Measurements from ENCODE around the gene DAB2IP.
"Not testable (repeated sequence)": the region's sequence is repeated elsewhere in the genome, so short reads cannot be mapped to it uniquely, and the experiment has no call there.

Gene DAB2IP

GRCh38 chr9:121638399-121638798 is 13.0 kb upstream of the DAB2IP start:
- Histone ChIP-seq H3K36me3 (ENCODE audit: insufficient read depth, low read length) (no peaks in the 10 kb centered on the region), H3K27ac (ENCODE audit: low read depth, low read length) (no peak overlapping the region), H3K4me3 (ENCODE audit: low read length) (no peak overlapping the region), H3K27me3 (ENCODE audit: insufficient read depth, low read length) (no peaks in the 10 kb centered on the region), H3K9me3 (ENCODE audit: insufficient read depth, low read depth, low read length) (no peaks in the 10 kb centered on the region), H3K4me1 (ENCODE audit: insufficient read depth, low read length) (no peaks in the 10 kb centered on the region), H3K9ac (ENCODE audit: low read depth, low read length) (no peak overlapping the region)
- WGBS, result 87% methylated on average over 8 of the region's 8 CpGs

- Histone ChIP-seq H3K27me3 (ENCODE audit: insufficient read depth, low read length) (no peaks in the 10 kb centered on the region), H3K4me3 (ENCODE audit: low read length) (no peak overlapping the region), H3K9ac (ENCODE audit: low read depth, low read length) (no peak overlapping the region), H3K4me1 (ENCODE audit: insufficient read depth, low read length) (no peaks in the 10 kb centered on the region), H3K9me3 (ENCODE audit: insufficient read depth, low read depth, low read length) (no peaks in the 10 kb centered on the region), H3K36me3 (ENCODE audit: insufficient read depth, low read length) (no peaks in the 10 kb centered on the region), H3K27ac (ENCODE audit: low read depth, low read length) (no peak overlapping the region)
- WGBS, result 80% methylated on average over 5 of the region's 5 CpGs
These were observed 12.4 kb upstream of the DAB2IP start for GRCh38 chr9:121638901-121639592.

- 91% methylated on average over 6 of the region's 6 CpGs for WGBS
- H3K4me1 ChIP-seq (ENCODE audit: insufficient read depth, low read length), result no peaks in the 10 kb centered on the region
- no peaks in the 10 kb centered on the region for H3K27me3 ChIP-seq (ENCODE audit: insufficient read depth, low read length)
- no peaks in the 10 kb centered on the region for H3K9me3 ChIP-seq (ENCODE audit: insufficient read depth, low read depth, low read length)
- H3K4me3 ChIP-seq (ENCODE audit: low read length), result no peak overlapping the region
- H3K27ac ChIP-seq (ENCODE audit: low read depth, low read length), result no peak overlapping the region
- H3K9ac ChIP-seq (ENCODE audit: low read depth, low read length), result no peak overlapping the region
- no peaks in the 10 kb centered on the region for H3K36me3 ChIP-seq (ENCODE audit: insufficient read depth, low read length)
These were observed 11.8 kb upstream of the DAB2IP start for GRCh38 chr9:121639619-121640018.

GRCh38 chr9:121640076-121640475 is 11.4 kb upstream of the DAB2IP start:
- Histone ChIP-seq H3K27ac (ENCODE audit: low read depth, low read length) (no peak overlapping the region), H3K9me3 (ENCODE audit: insufficient read depth, low read depth, low read length) (no peaks in the 10 kb centered on the region), H3K9ac (ENCODE audit: low read depth, low read length) (no peak overlapping the region), H3K4me1 (ENCODE audit: insufficient read depth, low read length) (no peaks in the 10 kb centered on the region), H3K4me3 (ENCODE audit: low read length) (no peak overlapping the region), H3K27me3 (ENCODE audit: insufficient read depth, low read length) (no peaks in the 10 kb centered on the region), H3K36me3 (ENCODE audit: insufficient read depth, low read length) (no peaks in the 10 kb centered on the region)
- 54% methylated on average over 9 of the region's 9 CpGs for WGBS

- H3K27ac ChIP-seq (ENCODE audit: low read depth, low read length), result no peak overlapping the region
- no peaks in the 10 kb centered on the region for H3K27me3 ChIP-seq (ENCODE audit: insufficient read depth, low read length)
- H3K36me3 ChIP-seq (ENCODE audit: insufficient read depth, low read length), result no peaks in the 10 kb centered on the region
- H3K9ac ChIP-seq (ENCODE audit: low read depth, low read length), result no peak overlapping the region
- H3K9me3 ChIP-seq (ENCODE audit: insufficient read depth, low read depth, low read length), result no peaks in the 10 kb centered on the region
- 67% methylated on average over 2 of the region's 2 CpGs for WGBS
- H3K4me1 ChIP-seq (ENCODE audit: insufficient read depth, low read length), result no peaks in the 10 kb centered on the region
- no peak overlapping the region for H3K4me3 ChIP-seq (ENCODE audit: low read length)
These were observed 10.8 kb upstream of the DAB2IP start for GRCh38 chr9:121640491-121641223.

GRCh38 chr9:121641224-121641611 is 10.2 kb upstream of the DAB2IP start:
- H3K36me3 ChIP-seq (ENCODE audit: insufficient read depth, low read length), result no peaks in the 10 kb centered on the region
- no peaks in the 10 kb centered on the region for H3K27me3 ChIP-seq (ENCODE audit: insufficient read depth, low read length)
- no peak overlapping the region for H3K27ac ChIP-seq (ENCODE audit: low read depth, low read length)
- no peaks in the 10 kb centered on the region for H3K4me1 ChIP-seq (ENCODE audit: insufficient read depth, low read length)
- 91% methylated on average over 2 of the region's 2 CpGs for WGBS
- no peaks in the 10 kb centered on the region for H3K9me3 ChIP-seq (ENCODE audit: insufficient read depth, low read depth, low read length)
- H3K4me3 ChIP-seq (ENCODE audit: low read length), result no peak overlapping the region
- no peak overlapping the region for H3K9ac ChIP-seq (ENCODE audit: low read depth, low read length)

GRCh38 chr9:121642758-121643157 is 8.7 kb upstream of the DAB2IP start:
- Histone ChIP-seq H3K4me1 (ENCODE audit: insufficient read depth, low read length) (peaks cover 4% of the 10 kb centered on the region; the same call in 1 of the 2 replicates), H3K27me3 (ENCODE audit: insufficient read depth, low read length) (no peaks in the 10 kb centered on the region), H3K36me3 (ENCODE audit: insufficient read depth, low read length) (no peaks in the 10 kb centered on the region), H3K9ac (ENCODE audit: low read depth, low read length) (no peak overlapping the region), H3K9me3 (ENCODE audit: insufficient read depth, low read depth, low read length) (no peaks in the 10 kb centered on the region), H3K27ac (ENCODE audit: low read depth, low read length) (no peak overlapping the region), H3K4me3 (ENCODE audit: low read length) (no peak overlapping the region)
- WGBS, result 80% methylated on average over 3 of the region's 3 CpGs

- Histone ChIP-seq H3K36me3 (ENCODE audit: insufficient read depth, low read length) (no peaks in the 10 kb centered on the region), H3K9ac (ENCODE audit: low read depth, low read length) (no peak overlapping the region), H3K27ac (ENCODE audit: low read depth, low read length) (no peak overlapping the region), H3K9me3 (ENCODE audit: insufficient read depth, low read depth, low read length) (no peaks in the 10 kb centered on the region), H3K4me3 (ENCODE audit: low read length) (no peak overlapping the region), H3K27me3 (ENCODE audit: insufficient read depth, low read length) (no peaks in the 10 kb centered on the region), H3K4me1 (ENCODE audit: insufficient read depth, low read length) (peaks cover 4% of the 10 kb centered on the region; the same call in 1 of the 2 replicates)
- WGBS, result 92% methylated on average over 3 of the region's 3 CpGs
These were observed 8.0 kb upstream of the DAB2IP start for GRCh38 chr9:121643473-121643872.

- WGBS, result 91% methylated on average over 10 of the region's 10 CpGs
- H3K4me3 ChIP-seq (ENCODE audit: low read length); H3K9me3 ChIP-seq (ENCODE audit: insufficient read depth, low read depth, low read length); H3K27ac ChIP-seq (ENCODE audit: low read depth, low read length); H3K36me3 ChIP-seq (ENCODE audit: insufficient read depth, low read length); H3K27me3 ChIP-seq (ENCODE audit: insufficient read depth, low read length); H3K9ac ChIP-seq (ENCODE audit: low read depth, low read length): not testable (repeated sequence)
- peaks cover 10% of the 10 kb centered on the region for H3K4me1 ChIP-seq (ENCODE audit: insufficient read depth, low read length)
These were observed 7.4 kb upstream of the DAB2IP start for GRCh38 chr9:121644040-121644439.

GRCh38 chr9:121645003-121645402 is 6.4 kb upstream of the DAB2IP start:
- H3K36me3 ChIP-seq (ENCODE audit: insufficient read depth, low read length), result no peaks in the 10 kb centered on the region
- H3K4me3 ChIP-seq (ENCODE audit: low read length), result no peak overlapping the region
- no peaks in the 10 kb centered on the region for H3K9me3 ChIP-seq (ENCODE audit: insufficient read depth, low read depth, low read length)
- H3K4me1 ChIP-seq (ENCODE audit: insufficient read depth, low read length), result peaks cover 20% of the 10 kb centered on the region
- WGBS, result 72% methylated on average over 4 of the region's 4 CpGs
- no peak overlapping the region for H3K27ac ChIP-seq (ENCODE audit: low read depth, low read length)
- H3K27me3 ChIP-seq (ENCODE audit: insufficient read depth, low read length), result no peaks in the 10 kb centered on the region
- H3K9ac ChIP-seq (ENCODE audit: low read depth, low read length), result no peak overlapping the region

GRCh38 chr9:121645853-121646807 is 5.3 kb upstream of the DAB2IP start:
- Histone ChIP-seq H3K9me3 (ENCODE audit: insufficient read depth, low read depth, low read length) (no peaks in the 10 kb centered on the region), H3K4me1 (ENCODE audit: insufficient read depth, low read length) (peaks cover 23% of the 10 kb centered on the region), H3K36me3 (ENCODE audit: insufficient read depth, low read length) (no peaks in the 10 kb centered on the region), H3K9ac (ENCODE audit: low read depth, low read length) (no peak overlapping the region), H3K27ac (ENCODE audit: low read depth, low read length) (no peak overlapping the region), H3K27me3 (ENCODE audit: insufficient read depth, low read length) (peaks cover 5% of the 10 kb centered on the region; the same call in 1 of the 2 replicates), H3K4me3 (ENCODE audit: low read length) (no peak overlapping the region)
- WGBS, result 80% methylated on average over 20 of the region's 22 CpGs
